GM12892 (cell line): ENCODE results near the gene GPR39.
"Not testable (repeated sequence)": the region's sequence is repeated elsewhere in the genome, so short reads cannot be mapped to it uniquely, and the experiment has no call there.

Experiments used
- DNase-seq: peaks from one replicate; pipeline ENCODE4 v3.0.0; 2011; ENCODE audit not compliant: insufficient read length
- FAIRE-seq: peaks from 2 replicates; lab custom pipeline; 2011; peaks lifted over from hg19 to GRCh38; lab: Jason Lieb, UNC
- POLR2A ChIP-seq: IDR thresholded peaks from 2 replicates; pipeline ENCODE4 v1.6.1; 2011; ENCODE audit warnings: low read depth, low read length, control low read depth
- POLR2AphosphoS5 ChIP-seq: IDR thresholded peaks from 2 replicates; pipeline ENCODE4 v1.6.1; 2011; ENCODE audit warnings: low read depth, low read length, control low read depth
- TAF1 ChIP-seq: IDR thresholded peaks from 2 replicates; pipeline ENCODE4 v1.6.1; 2011; ENCODE audit warnings: low read depth, mild to moderate bottlenecking, control low read depth, low read length, borderline replicate concordance

The GPR39 gene

DNA sequence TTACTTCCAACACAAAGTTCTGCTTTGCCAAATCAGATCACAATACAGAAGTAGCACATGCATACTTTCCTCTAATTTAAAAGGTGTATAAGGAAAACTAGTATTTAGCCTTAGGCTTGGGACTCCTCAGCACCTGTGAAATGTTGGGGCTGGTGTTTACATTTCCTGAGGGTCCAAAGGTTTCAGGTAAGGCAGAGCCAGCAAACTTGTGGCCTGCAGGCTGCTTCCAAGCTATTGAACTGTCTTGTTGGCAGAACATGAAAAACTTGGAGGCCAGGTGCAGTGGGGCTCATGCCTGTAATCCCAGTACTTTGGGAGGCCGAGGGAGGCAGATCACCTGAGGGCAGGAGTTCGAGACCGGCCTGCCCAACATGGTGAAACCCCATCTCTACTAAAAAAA is 26.5 kb upstream of the GPR39 start:
- no peak for DNase-seq
- FAIRE-seq, result no peak
- TF ChIP-seq POLR2A (no peak), TAF1 (no peak), POLR2AphosphoS5 (no peak)

GRCh38 chr2:132391378-132391777 is 25.2 kb upstream of the GPR39 start:
- TF ChIP-seq POLR2AphosphoS5, result no peak
- DNase-seq (no peak), FAIRE-seq (no peak)

GRCh38 chr2:132392221-132392620 is 24.4 kb upstream of the GPR39 start:
- no peak for DNase-seq
- FAIRE-seq, result no peak
- TF ChIP-seq POLR2AphosphoS5, result no peak
- no peak for TF ChIP-seq POLR2A
- no peak for TF ChIP-seq TAF1

GRCh38 chr2:132392879-132393278 is 23.7 kb upstream of the GPR39 start:
- FAIRE-seq (no peak), DNase-seq (no peak)
- TF ChIP-seq POLR2AphosphoS5, result no peak
- TF ChIP-seq POLR2A, result no peak
- no peak for TF ChIP-seq TAF1

DNA sequence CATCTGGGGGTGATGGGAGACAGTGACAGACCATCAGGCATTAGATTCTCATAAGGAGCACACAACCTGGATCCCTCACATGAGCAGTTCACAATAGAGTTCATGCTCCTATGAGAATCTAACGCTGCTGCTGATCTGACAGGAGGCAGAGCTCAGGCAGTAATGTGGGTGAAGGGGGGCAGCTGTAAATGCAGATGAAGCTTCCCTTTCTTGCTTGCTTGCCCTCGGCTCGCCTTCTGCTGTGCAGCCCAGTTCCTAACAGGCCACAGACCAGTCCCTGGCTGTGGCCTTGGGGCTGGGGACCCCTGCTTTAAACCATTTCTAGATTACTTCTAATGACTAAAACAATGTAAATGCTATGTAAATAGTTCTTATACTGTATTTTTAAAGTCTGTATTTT is 19.6 kb upstream of the GPR39 start:
- not testable (repeated sequence) for DNase-seq, FAIRE-seq

- DNase-seq (no peak), FAIRE-seq (no peak)
These were observed 16.3 kb upstream of the GPR39 start for GRCh38 chr2:132400169-132400900.

GRCh38 chr2:132400901-132401240 is 15.7 kb upstream of the GPR39 start:
- FAIRE-seq (no peak), DNase-seq (no peak)

More at GRCh38 chr2:132400169-132400900, 16.3 kb upstream of the GPR39 start:
- no peak for TF ChIP-seq POLR2A
- no peak for TF ChIP-seq POLR2AphosphoS5
- no peak for TF ChIP-seq TAF1

DNA sequence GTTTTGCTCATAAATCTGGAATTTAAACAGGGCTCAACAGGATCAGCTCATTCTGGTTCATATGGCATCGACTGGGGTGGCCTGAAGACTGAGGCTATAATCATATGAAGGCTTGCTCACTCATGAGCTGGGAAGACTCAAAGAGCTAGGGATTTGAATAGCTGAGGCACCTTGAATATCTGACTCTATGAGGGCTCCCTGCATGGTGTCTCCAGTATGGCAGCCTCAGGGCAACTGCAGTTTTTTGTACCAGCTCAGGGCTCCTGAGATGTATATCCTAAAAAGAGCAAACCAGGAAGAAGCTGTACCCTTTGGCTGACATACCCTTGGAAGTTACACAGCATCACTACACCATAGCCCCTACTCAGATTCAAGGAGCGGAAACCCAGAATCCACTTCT is 15.3 kb upstream of the GPR39 start:
- DNase-seq, result no peak
- no peak for TF ChIP-seq POLR2A
- no peak for TF ChIP-seq POLR2AphosphoS5
- no peak for FAIRE-seq

More at GRCh38 chr2:132400901-132401240, 15.7 kb upstream of the GPR39 start:
- TF ChIP-seq POLR2AphosphoS5 (no peak), POLR2A (no peak), TAF1 (no peak)

- TF ChIP-seq POLR2AphosphoS5, result no peak
- no peak for TF ChIP-seq POLR2A
- no peak for TF ChIP-seq TAF1
- FAIRE-seq (no peak), DNase-seq (no peak)
These were observed 13.5 kb upstream of the GPR39 start for GRCh38 chr2:132403146-132403545.

DNA sequence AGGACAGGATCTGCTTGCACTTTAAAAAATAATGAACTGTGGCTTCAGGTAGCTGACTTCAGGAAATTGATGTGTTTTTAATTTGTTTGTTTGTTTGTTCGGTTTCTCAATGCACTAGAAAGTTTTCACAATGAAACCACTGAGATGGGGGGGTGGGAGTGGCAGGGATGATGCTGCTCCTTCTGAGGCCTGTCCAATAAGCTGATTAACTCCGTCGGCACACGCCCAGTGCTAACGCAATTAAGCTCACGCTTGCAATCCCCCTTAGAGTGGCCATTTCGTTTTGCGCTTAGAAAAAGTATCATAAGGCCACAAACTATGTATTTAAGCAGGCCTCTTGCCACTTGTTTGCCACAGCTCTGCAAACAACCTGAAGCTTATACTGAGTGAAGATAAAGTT is 12.5 kb upstream of the GPR39 start:
- FAIRE-seq (no peak), DNase-seq (no peak)
- no peak for TF ChIP-seq POLR2AphosphoS5
- no peak for TF ChIP-seq TAF1
- TF ChIP-seq POLR2A, result no peak

GRCh38 chr2:132407784-132408183 is 8.8 kb upstream of the GPR39 start:
- FAIRE-seq, result no peak
- TF ChIP-seq POLR2AphosphoS5 (no peak), POLR2A (no peak), TAF1 (no peak)
- no peak for DNase-seq

GRCh38 chr2:132412021-132412420 is 4.6 kb upstream of the GPR39 start:
- DNase-seq (no peak), FAIRE-seq (no peak)
- TF ChIP-seq POLR2A (no peak), POLR2AphosphoS5 (no peak), TAF1 (no peak)

DNA sequence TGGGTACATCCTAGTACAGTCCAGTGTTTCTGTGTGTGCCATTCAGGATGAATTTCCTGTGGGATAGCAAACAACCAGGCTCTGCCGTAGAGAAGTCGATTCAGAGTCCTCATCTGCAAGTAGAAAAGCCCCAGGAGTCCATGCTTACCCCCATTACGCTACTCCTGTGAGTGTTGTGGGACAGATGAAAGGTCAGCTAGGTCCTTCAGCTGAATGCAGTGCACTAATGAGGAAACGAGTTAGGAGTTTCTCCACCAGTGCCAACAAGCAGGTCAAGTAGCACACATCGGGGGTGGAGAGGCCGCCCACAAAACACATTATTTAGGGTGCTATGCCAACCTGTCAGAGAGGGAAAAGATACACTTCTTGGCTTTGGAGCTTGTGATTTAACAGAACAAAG is 2.5 kb upstream of the GPR39 start:
- no peak for DNase-seq
- no peak for TF ChIP-seq POLR2A
- TF ChIP-seq TAF1, result no peak
- no peak for TF ChIP-seq POLR2AphosphoS5
- no peak for FAIRE-seq
